Measurements from ENCODE around the gene DEDD2. TPM values are rescaled to one million over a fixed set of nuclear protein-coding genes. Genes with fewer than 3 reads are reported as not detected.

Gene DEDD2
- total RNA-seq, 2 donors from 2014 or later, result 28.8 to 31.6 TPM

DNA sequence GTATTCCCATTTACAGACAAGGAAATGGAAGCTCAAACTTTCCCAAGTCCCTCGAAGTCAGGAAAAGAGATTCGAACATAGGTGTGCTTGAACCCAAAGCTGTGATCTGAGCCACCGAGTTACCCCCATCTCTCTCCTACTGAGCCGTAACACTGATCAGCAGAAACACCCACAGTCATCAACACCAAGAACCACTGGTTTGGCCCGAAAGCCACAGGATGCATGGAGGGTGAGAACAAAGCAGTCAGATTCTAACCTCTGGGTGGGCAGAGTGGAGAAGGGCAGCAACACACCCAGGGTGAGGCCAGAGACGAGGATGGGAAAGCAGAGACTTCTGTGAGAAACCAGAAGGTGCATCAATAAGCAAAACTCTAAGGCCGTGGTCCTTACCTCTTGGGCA is 57.5 kb downstream of the DEDD2 start:
- no peak overlapping the region for H3K27ac Mint-ChIP-seq
- H3K9me3 Mint-ChIP-seq, result no peaks in the 10 kb centered on the region
- no peak overlapping the region for H3K4me3 Mint-ChIP-seq
- peaks cover 11% of the 10 kb centered on the region for H3K27me3 Mint-ChIP-seq (ENCODE audit: low read depth)
- peaks cover 6% of the 10 kb centered on the region for H3K4me1 Mint-ChIP-seq (ENCODE audit: low read depth)
- no peak for DNase-seq
- ATAC-seq (replicated peaks in 1 of 2), result peak in 1 of 2 donors; percentile 9
- H3K36me3 Mint-ChIP-seq (ENCODE audit: insufficient read depth in 2 of 2), result no peaks in the 10 kb centered on the region

DNA sequence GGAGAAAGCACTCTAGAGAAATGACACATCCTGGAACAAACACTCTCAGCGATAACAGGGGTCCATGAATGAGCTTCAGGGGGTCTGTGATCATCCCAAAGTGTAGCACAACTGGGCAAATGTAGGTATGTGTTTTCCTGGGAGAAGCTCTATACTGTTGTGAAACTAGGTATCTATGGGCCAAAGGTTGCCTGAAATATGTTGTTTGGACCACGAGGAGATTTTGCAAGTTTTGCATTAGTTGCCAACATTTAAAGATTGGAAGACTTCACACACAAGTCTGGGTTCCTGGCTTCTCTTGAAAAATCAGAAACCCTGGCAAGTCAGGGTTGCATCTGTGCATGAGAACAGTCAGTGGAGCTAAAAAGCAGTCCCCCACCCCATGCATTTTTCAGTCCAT is 58.6 kb downstream of the DEDD2 start:
- Mint-ChIP-seq H3K27ac (no peak overlapping the region), H3K4me3 (no peak overlapping the region), H3K27me3 (ENCODE audit: low read depth) (peaks cover 19% of the 10 kb centered on the region)

DNA sequence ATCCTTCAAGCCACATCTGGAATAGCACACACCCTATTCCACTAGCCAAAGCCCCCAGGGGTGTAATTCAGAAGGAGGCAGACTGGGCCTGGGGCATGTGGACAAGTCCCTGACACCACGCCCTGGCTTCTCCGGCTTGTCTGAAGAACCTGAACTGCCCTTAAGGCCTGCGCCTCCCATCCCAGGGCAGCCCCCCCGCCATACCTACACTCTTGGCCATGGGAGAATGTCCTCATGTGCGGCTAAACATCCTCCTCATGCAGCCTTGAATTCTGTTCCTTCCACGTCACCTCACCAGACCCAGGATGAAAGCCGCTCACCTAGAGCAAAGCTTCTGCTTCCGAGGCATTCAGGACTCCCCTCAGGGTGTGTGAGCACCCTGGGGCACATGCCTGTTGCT is 60.9 kb downstream of the DEDD2 start:
- no peak overlapping the region for H3K4me3 Mint-ChIP-seq
- H3K4me1 Mint-ChIP-seq (ENCODE audit: low read depth), result peaks cover 15% of the 10 kb centered on the region
- H3K36me3 Mint-ChIP-seq (ENCODE audit: insufficient read depth in 2 of 2), result no peaks in the 10 kb centered on the region
- no peaks in the 10 kb centered on the region for H3K9me3 Mint-ChIP-seq
- ATAC-seq (replicated peaks in 1 of 2) (no peak), DNase-seq (no peak)
- H3K27me3 Mint-ChIP-seq (ENCODE audit: low read depth), result peaks cover 19% of the 10 kb centered on the region
- no peak overlapping the region for H3K27ac Mint-ChIP-seq

More for the DNA sequence above, 58.6 kb downstream of the DEDD2 start:
- Mint-ChIP-seq H3K4me1 (ENCODE audit: low read depth) (peaks cover 15% of the 10 kb centered on the region), H3K9me3 (no peaks in the 10 kb centered on the region), H3K36me3 (ENCODE audit: insufficient read depth in 2 of 2) (no peaks in the 10 kb centered on the region)
- DNase-seq (no peak), ATAC-seq (replicated peaks in 1 of 2) (no peak)

DNA sequence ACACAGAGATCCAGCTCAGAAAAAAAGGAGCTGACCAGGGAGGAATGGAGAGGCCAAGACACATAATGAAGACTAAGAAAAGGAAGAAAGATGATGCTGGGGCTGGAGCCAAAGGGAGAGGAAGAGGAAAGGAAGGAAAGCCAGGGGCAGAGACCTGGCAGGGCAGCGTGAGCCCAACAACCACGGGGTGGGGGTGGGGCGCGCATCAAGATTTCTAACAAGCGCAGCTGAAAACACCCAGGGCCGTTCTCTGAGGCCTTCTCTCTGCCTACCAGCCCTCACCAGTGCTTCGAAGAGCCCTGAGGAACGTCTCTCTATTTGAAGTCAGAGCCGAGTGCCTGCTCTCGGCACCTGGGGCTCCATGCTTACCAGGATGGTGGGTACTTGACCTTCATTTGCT is 61.7 kb downstream of the DEDD2 start:
- ATAC-seq (replicated peaks in 1 of 2), result no peak
- no peak for DNase-seq
- Mint-ChIP-seq H3K27ac (no peak overlapping the region), H3K27me3 (ENCODE audit: low read depth) (peaks cover 16% of the 10 kb centered on the region), H3K36me3 (ENCODE audit: insufficient read depth in 2 of 2) (no peaks in the 10 kb centered on the region), H3K4me3 (no peak overlapping the region), H3K4me1 (ENCODE audit: low read depth) (peaks cover 15% of the 10 kb centered on the region), H3K9me3 (no peaks in the 10 kb centered on the region)

DNA sequence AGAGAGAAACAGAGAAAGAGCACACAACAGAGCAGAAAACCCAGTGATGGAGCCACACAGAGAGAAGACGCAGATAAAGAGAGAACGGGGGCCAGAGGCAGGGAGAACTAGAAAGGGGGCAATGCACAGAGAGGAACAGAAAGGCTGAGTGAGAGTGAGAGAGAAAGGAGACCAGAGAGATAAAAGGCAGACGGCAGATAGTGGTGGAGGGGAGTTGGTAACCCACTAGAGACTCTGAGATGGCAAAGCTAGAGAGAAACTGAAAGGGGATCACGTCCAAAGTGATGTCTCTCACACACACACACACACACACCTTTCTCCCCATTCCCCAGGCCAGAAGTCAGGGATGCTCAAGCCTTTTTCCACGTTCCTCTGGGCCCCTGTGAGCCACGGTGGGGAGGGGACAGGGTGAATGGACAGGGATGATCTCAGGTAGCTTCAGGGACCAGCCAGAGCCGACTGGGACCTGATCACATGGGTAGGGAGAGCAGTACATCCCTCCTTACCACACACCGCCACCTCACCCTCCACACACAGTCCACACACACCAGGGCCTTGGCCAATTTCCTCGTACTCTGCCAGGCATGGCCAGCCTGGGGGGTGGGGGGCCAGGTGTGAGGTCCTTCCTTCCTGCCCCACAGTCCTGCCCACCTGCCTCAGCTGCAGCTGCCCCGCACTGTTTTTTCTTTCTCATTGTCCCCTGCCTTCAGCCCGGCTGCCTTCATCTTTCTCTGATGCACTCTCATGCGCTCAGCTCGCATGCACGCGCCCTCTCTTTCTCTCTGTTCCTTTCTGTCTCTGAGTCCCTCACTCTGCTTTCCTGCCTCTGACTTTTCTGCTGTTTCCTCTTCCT is 62.8 kb downstream of the DEDD2 start:
- no peaks in the 10 kb centered on the region for H3K9me3 Mint-ChIP-seq
- H3K27ac Mint-ChIP-seq, result peak overlapping the region; percentile 39
- H3K36me3 Mint-ChIP-seq (ENCODE audit: insufficient read depth in 2 of 2), result no peaks in the 10 kb centered on the region
- H3K27me3 Mint-ChIP-seq (ENCODE audit: low read depth), result peaks cover 14% of the 10 kb centered on the region
- H3K4me1 Mint-ChIP-seq (ENCODE audit: low read depth), result peaks cover 16% of the 10 kb centered on the region
- ATAC-seq (replicated peaks in 1 of 2) (peak; percentile 62 to 66), DNase-seq (no peak)
- H3K4me3 Mint-ChIP-seq, result peak overlapping the region; percentile 28 to 50

DNA sequence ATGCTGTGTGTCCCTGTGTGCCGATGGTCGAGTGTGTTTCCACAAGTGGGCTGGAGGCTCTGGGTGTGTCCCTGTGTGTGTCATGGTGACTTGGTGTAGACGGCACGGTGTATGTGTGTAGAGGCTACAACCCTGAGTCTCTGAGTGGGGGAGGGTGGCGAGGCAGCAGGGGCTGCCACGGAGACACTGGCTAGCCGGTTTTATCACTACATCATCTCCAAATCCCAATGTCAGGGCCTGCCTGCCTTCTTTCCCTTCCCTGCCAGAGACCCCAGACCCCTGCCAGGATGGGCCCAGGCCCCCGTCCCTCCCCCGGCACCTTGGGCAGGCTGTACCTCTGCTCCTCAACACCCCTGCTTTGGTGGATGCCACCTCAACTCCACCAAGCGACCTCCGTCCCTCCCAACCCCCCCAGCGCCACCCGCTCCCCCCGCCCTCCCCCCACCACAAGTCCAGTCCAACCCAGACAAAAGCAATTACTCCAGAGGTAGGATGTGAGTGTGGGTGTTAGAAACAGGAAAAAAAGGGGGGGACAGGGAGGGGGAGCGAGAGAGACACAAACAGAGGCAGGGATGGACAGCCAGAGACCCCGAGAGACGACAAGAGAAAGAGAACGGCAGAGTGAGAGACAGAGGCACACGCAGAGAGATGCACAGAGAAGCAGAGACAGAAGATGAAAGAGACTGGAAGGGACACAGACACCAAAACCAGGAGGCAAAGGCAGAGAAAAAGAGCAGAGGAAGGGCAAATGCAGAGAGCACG is 63.6 kb downstream of the DEDD2 start:
- peaks cover 24% of the 10 kb centered on the region for H3K4me1 Mint-ChIP-seq (ENCODE audit: low read depth)
- peak overlapping the region; percentile 28 to 50 for H3K4me3 Mint-ChIP-seq
- ATAC-seq (replicated peaks in 1 of 2) (no peak), DNase-seq (no peak)
- no peaks in the 10 kb centered on the region for H3K36me3 Mint-ChIP-seq (ENCODE audit: insufficient read depth in 2 of 2)
- H3K9me3 Mint-ChIP-seq, result no peaks in the 10 kb centered on the region
- H3K27ac Mint-ChIP-seq, result peak overlapping the region; percentile 39
- H3K27me3 Mint-ChIP-seq (ENCODE audit: low read depth), result peaks cover 14% of the 10 kb centered on the region

DNA sequence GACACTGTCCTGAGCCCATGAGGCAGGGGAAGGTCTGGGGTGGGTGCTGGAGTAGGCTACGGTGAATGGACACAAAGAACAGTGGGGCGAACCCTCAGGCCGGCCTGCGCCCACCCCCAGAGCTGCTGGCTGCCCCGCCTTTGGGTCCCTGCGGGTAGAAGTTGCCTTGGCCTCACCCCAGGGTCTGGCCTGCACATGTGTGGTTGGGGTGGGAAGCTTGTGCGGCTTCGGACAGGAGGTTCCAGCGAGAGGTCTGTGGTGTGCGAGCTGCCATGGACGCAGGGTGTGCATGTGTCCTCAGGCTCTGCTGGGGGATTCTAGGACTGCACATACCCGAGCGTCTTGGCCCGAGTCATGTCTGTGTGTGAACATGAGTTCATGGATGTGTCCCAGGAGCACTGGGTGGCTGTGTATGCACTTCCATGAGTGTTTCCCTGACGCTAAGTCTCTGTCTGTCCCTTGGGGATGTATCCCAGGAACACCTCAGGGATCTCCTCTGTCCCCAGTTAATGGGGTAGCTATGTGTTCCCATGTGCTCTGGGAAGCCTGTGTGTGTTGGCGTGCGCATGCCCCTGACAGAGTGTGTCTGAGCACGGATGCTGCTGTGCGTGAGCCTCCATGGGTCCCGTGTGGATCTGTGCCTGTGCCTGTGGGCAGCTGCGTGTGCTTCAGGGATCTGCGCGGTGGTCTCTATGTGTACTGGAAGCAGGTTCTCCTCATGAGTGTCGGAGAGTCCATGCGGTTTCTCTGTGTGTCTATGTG is 64.4 kb downstream of the DEDD2 start:
- H3K4me3 Mint-ChIP-seq, result no peak overlapping the region

DNA sequence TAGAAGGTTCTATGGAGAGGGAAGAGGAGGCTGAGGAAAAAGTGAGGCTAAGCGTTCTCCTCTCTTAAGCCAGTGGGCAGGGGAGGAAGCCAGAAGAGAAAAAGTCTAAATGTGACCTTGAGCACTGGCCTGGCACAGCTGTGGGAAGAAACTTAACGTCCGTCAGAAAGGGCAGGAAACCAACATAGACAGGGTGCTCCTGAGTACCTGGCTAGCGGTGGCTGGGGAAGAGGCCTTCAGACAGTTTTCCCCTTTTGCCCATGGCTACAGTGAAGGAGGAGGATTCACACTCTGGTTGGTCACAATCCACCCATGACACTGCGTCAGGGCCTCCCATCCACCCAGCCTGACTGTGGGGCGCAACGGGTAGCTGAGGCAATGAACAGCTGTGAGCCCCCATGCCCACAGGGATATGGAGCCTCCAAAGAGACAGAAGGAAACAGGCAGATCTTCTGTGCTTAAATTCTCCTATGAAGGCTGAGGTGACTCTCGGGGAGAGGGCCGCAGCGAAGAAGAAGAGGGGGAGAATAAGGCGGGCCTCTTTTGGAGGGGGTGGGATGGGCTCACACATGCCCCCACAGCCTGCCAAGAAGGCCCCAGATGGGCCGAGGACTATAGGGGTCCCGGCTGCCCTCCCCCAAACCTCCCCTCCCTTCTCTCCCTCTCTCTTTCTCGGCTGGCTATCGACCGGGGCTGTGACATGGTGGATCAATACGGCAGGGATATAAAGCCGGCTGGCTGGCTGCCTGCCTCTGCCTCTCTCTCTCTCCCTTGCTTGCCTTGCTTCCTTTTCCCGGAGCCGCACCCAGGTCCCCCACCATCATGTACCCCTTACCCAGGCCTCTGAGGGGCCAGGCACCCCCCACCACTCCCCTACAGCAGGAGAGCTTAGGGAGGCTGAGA is 65.4 kb downstream of the DEDD2 start:
- Mint-ChIP-seq H3K4me1 (ENCODE audit: low read depth) (peaks cover 32% of the 10 kb centered on the region), H3K36me3 (ENCODE audit: insufficient read depth in 2 of 2) (no peaks in the 10 kb centered on the region), H3K27me3 (ENCODE audit: low read depth) (peaks cover 14% of the 10 kb centered on the region), H3K9me3 (no peaks in the 10 kb centered on the region), H3K27ac (no peak overlapping the region), H3K4me3 (no peak overlapping the region)
- ATAC-seq (replicated peaks in 1 of 2) (no peak), DNase-seq (no peak)

More for the DNA sequence above, 64.4 kb downstream of the DEDD2 start:
- no peak for ATAC-seq (replicated peaks in 1 of 2)
- H3K27me3 Mint-ChIP-seq (ENCODE audit: low read depth), result peaks cover 14% of the 10 kb centered on the region
- no peak overlapping the region for H3K27ac Mint-ChIP-seq
- H3K4me1 Mint-ChIP-seq (ENCODE audit: low read depth), result peaks cover 32% of the 10 kb centered on the region
- no peaks in the 10 kb centered on the region for H3K9me3 Mint-ChIP-seq
- DNase-seq, result no peak
- H3K36me3 Mint-ChIP-seq (ENCODE audit: insufficient read depth in 2 of 2), result no peaks in the 10 kb centered on the region

DNA sequence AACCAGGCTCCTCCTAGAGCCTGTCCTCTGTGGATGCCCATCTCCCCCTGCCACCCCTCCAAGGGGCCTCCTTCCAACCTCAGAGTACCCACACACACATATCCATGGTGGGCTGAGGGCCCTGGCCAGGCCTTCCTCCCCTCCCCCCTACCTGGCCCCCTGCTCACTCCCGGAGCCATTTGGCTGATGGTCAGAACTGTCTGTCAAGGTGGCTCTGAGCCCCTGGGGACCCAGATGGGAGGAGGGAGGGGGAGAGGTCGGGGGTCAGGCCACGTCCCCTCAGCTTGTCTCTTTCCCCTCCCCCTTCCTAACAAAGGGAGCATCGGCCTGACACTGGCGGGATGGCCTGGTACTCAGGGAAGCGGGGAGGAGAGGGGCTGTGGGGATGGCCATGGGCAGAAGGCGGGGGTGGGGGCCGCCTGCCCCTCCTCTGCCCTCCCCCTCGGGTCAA is 66.5 kb downstream of the DEDD2 start:
- Mint-ChIP-seq H3K27ac (no peak overlapping the region), H3K36me3 (ENCODE audit: insufficient read depth in 2 of 2) (no peaks in the 10 kb centered on the region), H3K4me3 (no peak overlapping the region), H3K9me3 (no peaks in the 10 kb centered on the region), H3K27me3 (ENCODE audit: low read depth) (peaks cover 14% of the 10 kb centered on the region), H3K4me1 (ENCODE audit: low read depth) (peaks cover 32% of the 10 kb centered on the region)
- ATAC-seq (replicated peaks in 1 of 2), result no peak
- no peak for DNase-seq

DNA sequence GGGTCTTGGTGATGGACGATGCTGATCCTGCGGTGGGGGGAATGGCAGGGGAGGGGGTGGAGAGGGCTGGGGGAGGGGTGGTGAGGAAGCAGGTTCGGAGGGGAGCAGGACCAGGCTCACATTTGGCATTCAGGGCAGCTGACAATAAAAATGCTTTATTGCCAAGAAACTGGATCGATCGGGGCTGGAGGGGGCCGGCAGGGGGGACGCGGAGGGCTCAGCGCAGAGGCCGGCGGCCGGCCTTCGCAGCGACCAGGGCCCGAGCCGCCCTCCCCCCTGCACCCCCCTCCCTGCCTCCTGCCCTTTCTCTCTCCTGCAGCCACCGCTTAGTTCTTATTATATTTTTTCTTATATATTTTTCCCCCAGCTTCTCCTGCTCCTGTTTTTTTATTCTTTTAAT is 67.1 kb downstream of the DEDD2 start:
- peaks cover 13% of the 10 kb centered on the region for H3K27me3 Mint-ChIP-seq (ENCODE audit: low read depth)
- H3K9me3 Mint-ChIP-seq, result no peaks in the 10 kb centered on the region
- peaks cover 30% of the 10 kb centered on the region for H3K4me1 Mint-ChIP-seq (ENCODE audit: low read depth)
- no peak overlapping the region for H3K4me3 Mint-ChIP-seq
- no peak for DNase-seq
- no peaks in the 10 kb centered on the region for H3K36me3 Mint-ChIP-seq (ENCODE audit: insufficient read depth in 2 of 2)
- H3K27ac Mint-ChIP-seq, result no peak overlapping the region
- no peak for ATAC-seq (replicated peaks in 1 of 2)

DNA sequence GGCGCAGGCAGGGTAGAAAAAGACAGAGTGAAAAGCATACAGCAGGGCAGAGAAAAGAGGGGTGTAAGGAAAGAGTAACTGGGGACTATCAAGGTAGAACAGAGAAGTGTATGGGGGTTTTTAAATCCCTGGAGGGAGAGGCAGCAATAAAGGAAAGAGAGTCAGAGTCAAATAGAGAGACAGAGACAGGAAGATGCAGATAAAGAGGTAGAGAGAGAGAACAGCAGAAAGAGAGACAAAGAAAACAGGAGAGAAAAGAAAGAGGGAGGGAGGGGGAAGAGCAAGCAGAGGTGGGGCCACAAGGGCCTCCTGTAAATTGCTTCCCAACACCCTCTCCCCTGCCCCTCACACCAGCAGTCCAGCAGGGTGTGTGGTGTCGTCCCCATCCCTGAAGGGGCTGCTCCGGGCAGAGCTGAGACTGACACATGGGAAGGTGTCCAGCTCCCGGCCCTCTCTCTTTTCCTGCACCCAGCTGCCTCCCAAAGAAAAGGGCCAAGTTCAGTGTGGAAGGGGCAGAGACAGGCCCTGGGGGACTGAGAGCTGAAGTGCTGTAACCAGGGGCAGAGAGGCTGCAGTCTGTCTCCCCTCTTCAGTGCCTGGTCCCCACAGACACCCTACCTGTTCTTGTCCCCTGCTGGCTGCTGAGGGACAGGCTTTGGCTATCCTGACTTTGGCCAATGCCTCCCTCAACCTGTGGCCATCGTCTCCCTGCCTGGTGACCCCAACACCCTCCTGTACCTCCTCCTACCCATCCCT is 67.9 kb downstream of the DEDD2 start:
- Mint-ChIP-seq H3K27me3 (ENCODE audit: low read depth) (peaks cover 7% of the 10 kb centered on the region), H3K9me3 (no peaks in the 10 kb centered on the region), H3K4me3 (no peak overlapping the region), H3K4me1 (ENCODE audit: low read depth) (peaks cover 23% of the 10 kb centered on the region), H3K27ac (no peak overlapping the region), H3K36me3 (ENCODE audit: insufficient read depth in 2 of 2) (no peaks in the 10 kb centered on the region)
- ATAC-seq (replicated peaks in 1 of 2), result no peak
- no peak for DNase-seq
